Measurements from ENCODE around the gene FCSK. TPM values are rescaled to one million over a fixed set of nuclear protein-coding genes. Genes with fewer than 3 reads are reported as not detected.

The FCSK gene
- total and polyA plus RNA-seq, 2 of the 13 experiments (the other 11 are each of a cell fraction or from before 2014, with no cell fraction given): 9.1 to 19.2 TPM

DNA sequence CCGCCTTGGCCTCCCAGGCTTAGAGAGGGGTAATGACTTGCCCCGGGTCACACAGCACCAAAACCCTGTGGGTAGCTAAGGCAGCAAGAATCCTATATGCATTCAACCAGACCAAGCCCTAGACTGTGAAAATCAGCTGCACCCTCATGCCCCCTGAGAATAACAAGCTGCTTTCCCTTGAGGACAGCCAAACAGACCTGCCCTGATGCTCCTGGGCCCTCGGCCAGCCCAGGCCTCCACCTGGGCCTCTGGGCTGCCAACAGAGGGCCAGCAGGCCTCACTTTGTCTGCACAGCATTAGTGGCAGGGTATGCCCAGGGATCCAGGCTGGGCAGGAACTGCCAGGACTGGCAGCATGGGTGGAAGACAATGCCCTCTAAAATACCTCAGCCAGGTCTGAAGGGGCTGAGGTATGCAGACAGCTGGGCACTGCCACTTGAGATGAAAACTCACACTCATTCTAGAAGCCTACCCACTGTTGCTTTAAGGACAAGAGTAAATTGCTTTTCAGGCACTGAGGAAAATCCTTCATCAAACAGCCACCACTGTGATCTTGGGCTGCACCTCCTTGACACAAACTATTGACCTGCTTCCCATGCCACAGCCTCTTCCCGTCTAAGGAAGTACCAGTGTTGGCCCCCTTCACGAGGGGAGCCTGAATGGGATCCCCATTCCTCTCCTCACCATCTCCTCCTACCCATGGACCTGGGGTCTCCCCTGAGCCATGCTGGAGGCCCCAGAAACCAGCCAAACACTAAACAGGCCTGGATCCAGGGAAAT lies 24.3 kb upstream of the FCSK start (continued):
- TF ChIP-seq ZNF280B (CRISPR knock-in tag; IDR thresholded peaks at IDR 0.05; ENCODE audit: borderline replicate concordance) (peak; percentile 68; the same call in 1 of the 2 replicates), ZNF605 (CRISPR knock-in tag; IDR thresholded peaks at IDR 0.05) (no peak), ZMYM3 (CRISPR knock-in tag; IDR thresholded peaks at IDR 0.05) (0 out of 2 replicates have a peak, but pooled peaks have one; percentile 26), ZNF891 (CRISPR knock-in tag; IDR thresholded peaks at IDR 0.05) (0 out of 2 replicates have a peak, but pooled peaks have one; percentile 21), MLX (CRISPR knock-in tag; IDR thresholded peaks at IDR 0.05) (no peak), NR2F6 (IDR thresholded peaks at IDR 0.05) (0 out of 2 replicates have a peak, but pooled peaks have one; percentile 6), NR2F6 (CRISPR knock-in tag; IDR thresholded peaks at IDR 0.05) (no peak), JUNB (CRISPR knock-in tag; IDR thresholded peaks at IDR 0.05; ENCODE audit: borderline replicate concordance) (no peak), ZNF841 (CRISPR knock-in tag; IDR thresholded peaks at IDR 0.05; ENCODE audit: borderline replicate concordance) (no peak), NONO (IDR thresholded peaks at IDR 0.05) (no peak), NONO (CRISPR knock-in tag; conservative IDR thresholded peaks at IDR 0.05) (no peak), ARID2 (CRISPR knock-in tag; IDR thresholded peaks at IDR 0.05; ENCODE audit: borderline replicate concordance) (no peak), ELF3 (CRISPR knock-in tag; IDR thresholded peaks at IDR 0.05) (no peak), ZNF546 (CRISPR knock-in tag; conservative IDR thresholded peaks at IDR 0.05) (no peak), ZNF768 (CRISPR knock-in tag; IDR thresholded peaks at IDR 0.05) (peak; percentile 87), ZFP36 (IDR thresholded peaks at IDR 0.05; ENCODE audit: borderline replicate concordance, low read depth, low read length, partially characterized antibody) (no peak), ZNF780A (CRISPR knock-in tag; IDR thresholded peaks at IDR 0.05) (no peak), ZNF772 (CRISPR knock-in tag; IDR thresholded peaks at IDR 0.05) (0 out of 2 replicates have a peak, but pooled peaks have one; percentile 40), ATF1 (CRISPR knock-in tag; IDR thresholded peaks at IDR 0.05) (no peak), ZNF878 (CRISPR knock-in tag; IDR thresholded peaks at IDR 0.05) (no peak), MTA3 (CRISPR knock-in tag; IDR thresholded peaks at IDR 0.05) (no peak), ZNF30 (CRISPR knock-in tag; IDR thresholded peaks at IDR 0.05) (no peak), TRIM24 (CRISPR knock-in tag; IDR thresholded peaks at IDR 0.05) (no peak), CEBPG (CRISPR knock-in tag; IDR thresholded peaks at IDR 0.05) (no peak)
- TF ChIP-seq, protein P1, sequence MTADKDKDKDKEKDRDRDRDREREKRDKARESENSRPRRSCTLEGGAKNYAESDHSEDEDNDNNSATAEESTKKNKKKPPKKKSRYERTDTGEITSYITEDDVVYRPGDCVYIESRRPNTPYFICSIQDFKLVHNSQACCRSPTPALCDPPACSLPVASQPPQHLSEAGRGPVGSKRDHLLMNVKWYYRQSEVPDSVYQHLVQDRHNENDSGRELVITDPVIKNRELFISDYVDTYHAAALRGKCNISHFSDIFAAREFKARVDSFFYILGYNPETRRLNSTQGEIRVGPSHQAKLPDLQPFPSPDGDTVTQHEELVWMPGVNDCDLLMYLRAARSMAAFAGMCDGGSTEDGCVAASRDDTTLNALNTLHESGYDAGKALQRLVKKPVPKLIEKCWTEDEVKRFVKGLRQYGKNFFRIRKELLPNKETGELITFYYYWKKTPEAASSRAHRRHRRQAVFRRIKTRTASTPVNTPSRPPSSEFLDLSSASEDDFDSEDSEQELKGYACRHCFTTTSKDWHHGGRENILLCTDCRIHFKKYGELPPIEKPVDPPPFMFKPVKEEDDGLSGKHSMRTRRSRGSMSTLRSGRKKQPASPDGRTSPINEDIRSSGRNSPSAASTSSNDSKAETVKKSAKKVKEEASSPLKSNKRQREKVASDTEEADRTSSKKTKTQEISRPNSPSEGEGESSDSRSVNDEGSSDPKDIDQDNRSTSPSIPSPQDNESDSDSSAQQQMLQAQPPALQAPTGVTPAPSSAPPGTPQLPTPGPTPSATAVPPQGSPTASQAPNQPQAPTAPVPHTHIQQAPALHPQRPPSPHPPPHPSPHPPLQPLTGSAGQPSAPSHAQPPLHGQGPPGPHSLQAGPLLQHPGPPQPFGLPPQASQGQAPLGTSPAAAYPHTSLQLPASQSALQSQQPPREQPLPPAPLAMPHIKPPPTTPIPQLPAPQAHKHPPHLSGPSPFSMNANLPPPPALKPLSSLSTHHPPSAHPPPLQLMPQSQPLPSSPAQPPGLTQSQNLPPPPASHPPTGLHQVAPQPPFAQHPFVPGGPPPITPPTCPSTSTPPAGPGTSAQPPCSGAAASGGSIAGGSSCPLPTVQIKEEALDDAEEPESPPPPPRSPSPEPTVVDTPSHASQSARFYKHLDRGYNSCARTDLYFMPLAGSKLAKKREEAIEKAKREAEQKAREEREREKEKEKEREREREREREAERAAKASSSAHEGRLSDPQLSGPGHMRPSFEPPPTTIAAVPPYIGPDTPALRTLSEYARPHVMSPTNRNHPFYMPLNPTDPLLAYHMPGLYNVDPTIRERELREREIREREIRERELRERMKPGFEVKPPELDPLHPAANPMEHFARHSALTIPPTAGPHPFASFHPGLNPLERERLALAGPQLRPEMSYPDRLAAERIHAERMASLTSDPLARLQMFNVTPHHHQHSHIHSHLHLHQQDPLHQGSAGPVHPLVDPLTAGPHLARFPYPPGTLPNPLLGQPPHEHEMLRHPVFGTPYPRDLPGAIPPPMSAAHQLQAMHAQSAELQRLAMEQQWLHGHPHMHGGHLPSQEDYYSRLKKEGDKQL (CRISPR knock-in tag; IDR thresholded peaks at IDR 0.05; ENCODE audit: low read depth): no peak

All from HepG2 (cell line).